NOMO-1 treated with DMSO at 0.1 percent for 48 hours (cell line): ENCODE measurements around the gene SMYD2.

Experiments used
- DNase-seq: peaks from one replicate; lab custom pipeline; 2025; ENCODE audit not compliant: unreplicated experiment; lab: John Stamatoyannopoulos, UW

SMYD2 gene

GRCh38 chr1:214281021-214281719, at the start of gene SMYD2:
Gene SMYD2, plus strand, starts transcription at chr1:214281159. Its CDS starts 96 bp downstream, at chr1:214281255.
- peak; percentile 60 for DNase-seq

DNA sequence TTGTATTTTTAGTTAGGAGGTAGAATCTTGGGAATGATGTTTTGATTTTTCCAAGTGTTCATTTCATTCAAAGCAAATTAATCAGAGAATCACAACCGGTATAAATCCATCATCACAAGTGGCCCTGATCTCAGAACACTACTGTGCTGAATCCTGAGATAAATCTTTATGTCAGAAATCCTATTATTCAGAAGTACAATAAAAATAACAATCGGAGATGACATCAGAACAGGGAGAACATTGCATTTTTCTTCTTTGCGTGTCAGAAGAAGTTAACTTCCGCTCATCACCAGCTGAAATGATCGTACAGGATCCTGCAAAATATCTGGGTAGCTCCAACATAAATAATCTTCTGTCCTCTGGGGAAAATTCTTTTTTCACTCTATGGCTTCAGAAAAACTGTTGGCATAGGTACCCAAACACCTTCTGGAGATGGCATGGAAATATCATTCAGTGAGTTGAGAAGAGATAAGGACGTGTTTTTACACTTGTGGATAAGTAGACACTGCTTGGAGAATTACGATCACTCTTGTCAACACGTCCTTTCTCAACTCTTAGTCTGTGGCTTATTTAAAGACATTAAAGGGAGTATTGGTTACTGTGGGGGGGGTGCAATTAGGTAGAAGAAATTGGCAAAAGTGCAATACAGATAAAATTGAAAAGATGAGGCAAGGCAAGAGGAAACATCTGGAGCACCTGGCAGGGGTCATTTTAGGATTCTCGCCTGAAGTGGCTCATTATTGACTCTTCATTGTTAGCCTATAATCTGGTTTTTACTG, 46.9 kb upstream of the SMYD2 start:
- no peak for DNase-seq

- no peak for DNase-seq
Measured at GRCh38 chr1:214234635-214235025, 46.3 kb upstream of the SMYD2 start.

DNA sequence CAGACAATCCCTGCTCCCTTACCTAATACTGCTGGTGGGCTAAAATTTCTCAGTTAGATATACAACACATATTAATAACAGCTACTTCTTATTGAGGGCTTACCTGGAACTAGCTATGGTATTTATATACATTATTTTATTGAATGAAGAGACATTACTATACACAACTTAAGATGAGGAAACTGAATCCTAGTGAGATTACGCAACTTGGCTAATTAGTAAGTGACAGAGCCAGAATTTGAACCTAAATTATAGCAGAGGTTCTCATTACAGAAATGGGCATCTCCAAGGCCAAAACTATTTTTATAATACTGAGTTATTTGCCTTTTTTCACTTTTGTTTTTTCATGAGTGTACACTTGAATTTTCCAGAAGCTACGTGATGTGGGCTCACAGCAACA, 44.5 kb upstream of the SMYD2 start:
- peak; percentile 69 for DNase-seq

DNA sequence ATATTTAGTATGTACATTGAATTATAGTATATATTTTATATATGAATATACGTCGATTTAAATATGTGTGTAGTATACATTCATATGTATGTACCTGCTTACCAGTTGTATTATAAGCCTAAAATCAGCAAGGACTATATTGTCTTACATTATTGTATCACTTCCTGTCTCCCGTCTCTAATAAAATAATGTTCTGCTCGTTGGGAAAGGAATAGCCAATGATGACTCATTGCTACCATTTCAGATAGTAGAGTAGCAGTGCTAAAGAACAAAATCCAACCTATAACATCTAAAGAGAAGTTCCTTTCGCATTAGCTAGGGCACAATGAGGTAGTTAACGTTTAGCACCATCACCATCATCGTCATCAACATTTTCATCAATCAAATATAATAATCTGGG, 39.9 kb upstream of the SMYD2 start:
- DNase-seq = no peak

DNA sequence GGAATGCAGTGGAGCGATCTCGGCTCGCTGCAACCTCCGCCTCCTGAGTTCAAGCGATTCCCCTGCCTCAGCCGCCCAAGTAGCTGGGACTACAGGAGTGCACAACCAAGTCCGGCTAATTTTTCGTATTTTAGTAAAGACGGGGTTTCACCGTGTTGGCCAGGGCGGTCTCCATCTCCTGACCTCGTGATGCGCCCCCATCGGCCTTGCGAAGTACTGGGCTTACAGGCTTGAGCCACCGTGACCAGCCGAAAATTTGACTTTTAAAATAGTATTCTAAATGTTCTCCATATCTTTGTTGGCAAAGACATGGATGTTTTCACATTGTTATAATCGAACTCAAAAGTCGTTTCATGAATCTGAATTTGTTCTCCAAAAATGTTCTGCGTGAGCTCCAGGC, 36.7 kb upstream of the SMYD2 start:
- no peak for DNase-seq

GRCh38 chr1:214244841-214245240, 36.1 kb upstream of the SMYD2 start:
- DNase-seq = no peak

- DNase-seq = no peak
Measured at GRCh38 chr1:214247501-214248041, 33.4 kb upstream of the SMYD2 start.

GRCh38 chr1:214248311-214249085, 32.5 kb upstream of the SMYD2 start:
- DNase-seq = no peak

DNA sequence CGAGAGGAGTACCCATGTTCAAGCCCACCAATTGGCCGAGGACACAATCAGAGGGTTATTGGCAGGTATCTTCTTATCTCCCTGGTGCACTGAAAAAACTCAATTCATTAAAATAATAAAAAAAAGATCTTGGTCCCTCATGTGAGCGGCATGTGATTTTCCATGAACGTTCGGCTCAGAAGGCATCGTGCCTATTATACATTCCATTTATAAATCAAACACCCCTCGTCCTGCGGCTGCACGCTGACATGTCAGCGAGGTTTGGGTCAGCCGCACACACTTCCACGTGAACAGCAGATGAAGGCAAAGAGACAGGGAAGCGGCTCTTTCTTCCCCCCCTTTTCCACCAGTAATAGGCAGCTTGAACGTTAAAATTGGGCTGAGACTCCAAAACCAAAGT, 31.3 kb upstream of the SMYD2 start:
- no peak for DNase-seq

GRCh38 chr1:214251354-214251753, 29.6 kb upstream of the SMYD2 start:
- DNase-seq = no peak

DNA sequence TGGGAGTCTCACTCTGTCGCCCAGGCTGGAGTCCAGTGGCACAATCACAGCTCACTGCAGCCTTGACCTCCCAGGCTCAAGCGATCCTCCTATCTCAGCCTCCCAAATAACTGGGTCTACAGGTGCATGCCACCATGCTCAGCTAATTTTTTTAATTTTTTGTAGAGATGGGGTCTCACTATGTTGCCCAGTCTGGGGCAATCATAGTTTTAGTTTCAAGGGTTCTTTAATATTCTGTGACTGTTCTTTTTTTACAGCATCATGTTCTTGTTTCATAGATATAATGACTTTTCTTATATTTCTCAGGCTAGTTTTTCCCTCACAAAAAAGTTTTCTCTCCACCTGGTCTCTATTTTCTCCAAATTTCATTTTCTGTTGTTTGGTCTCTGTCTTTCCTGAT, 25.4 kb upstream of the SMYD2 start:
- DNase-seq = no peak

- DNase-seq = peak; percentile 20
Measured at GRCh38 chr1:214259353-214259977, 21.5 kb upstream of the SMYD2 start.

GRCh38 chr1:214260561-214261205, 20.3 kb upstream of the SMYD2 start:
- no peak for DNase-seq

GRCh38 chr1:214261206-214262123, 19.5 kb upstream of the SMYD2 start:
- peak; percentile 79 for DNase-seq

GRCh38 chr1:214264196-214264595, 16.8 kb upstream of the SMYD2 start:
- DNase-seq = peak; percentile 90

DNA sequence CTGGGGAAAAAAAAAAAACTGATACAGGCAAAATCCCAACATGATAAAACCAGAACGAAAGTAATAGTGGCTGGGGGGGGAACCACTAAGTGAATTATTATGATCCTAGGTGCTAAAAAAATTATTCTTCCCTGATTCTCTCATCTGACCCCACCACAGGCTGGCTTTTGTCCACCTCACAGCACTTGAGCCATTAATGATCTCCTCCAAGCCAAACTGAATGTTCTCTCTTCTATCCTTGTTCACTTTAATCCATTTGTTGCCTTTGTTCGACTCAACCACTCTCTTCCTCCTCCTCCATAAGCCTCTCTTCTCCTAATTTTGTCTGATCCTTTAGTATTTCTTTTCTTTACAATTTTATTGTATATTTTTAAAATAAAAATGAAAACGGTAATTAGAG, 16.0 kb upstream of the SMYD2 start:
- DNase-seq = no peak

- DNase-seq = no peak
Measured at GRCh38 chr1:214270097-214270650, 10.8 kb upstream of the SMYD2 start.

GRCh38 chr1:214271174-214271858, 9.6 kb upstream of the SMYD2 start:
- DNase-seq = no peak
